ENCODE results near the gene CALY.

Gene CALY

DNA sequence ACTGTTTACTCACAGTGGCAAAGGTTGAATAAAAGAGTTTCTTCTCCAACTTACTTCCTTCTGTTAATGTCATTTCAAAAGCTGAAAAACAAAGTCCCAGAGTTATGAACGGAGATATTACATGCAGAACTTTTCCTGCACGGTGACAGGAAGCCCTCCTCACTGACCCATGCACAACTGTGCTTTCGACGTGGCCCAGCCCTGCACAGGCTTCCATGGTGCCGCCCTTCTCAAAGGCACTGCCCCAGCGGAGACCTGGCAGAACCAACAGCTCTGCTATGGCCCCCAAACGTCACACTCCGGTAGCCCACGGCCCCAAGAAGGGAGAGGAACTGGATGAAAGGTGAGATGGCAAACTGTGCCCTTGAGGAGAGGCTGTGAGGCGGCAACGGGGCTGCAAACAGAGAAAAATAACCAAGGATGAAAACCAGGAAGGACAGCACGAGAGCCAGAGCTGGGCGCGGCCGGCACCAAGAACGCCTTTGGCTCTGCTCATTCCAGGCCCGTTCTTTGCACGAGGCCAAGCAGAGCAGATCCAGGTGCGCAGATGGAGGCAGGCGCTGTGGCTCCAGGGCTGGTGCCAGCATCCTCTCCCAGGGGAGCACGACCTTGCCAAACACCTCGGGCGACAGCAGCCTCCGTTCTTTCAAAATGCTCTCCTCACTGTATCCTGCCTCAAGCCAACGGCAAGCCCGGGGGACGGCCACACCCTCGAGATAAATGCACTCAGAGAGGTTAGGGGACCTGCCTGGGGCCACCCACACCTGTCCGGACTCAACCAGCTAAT lies 28.1 kb upstream of the CALY start:
- Histone ChIP-seq H3K4me3 (ENCODE audit: low read depth, low read length) (no peak overlapping the region), H3K27me3 (ENCODE audit: insufficient read depth, low read depth, severe bottlenecking) (no peaks in the 10 kb centered on the region), H3K27ac (no peak overlapping the region), H3K36me3 (peaks cover 40% of the 10 kb centered on the region), H3K9me3 (ENCODE audit: severe bottlenecking) (no peaks in the 10 kb centered on the region)
- DNase-seq: no peak
- TF ChIP-seq, protein P1, sequence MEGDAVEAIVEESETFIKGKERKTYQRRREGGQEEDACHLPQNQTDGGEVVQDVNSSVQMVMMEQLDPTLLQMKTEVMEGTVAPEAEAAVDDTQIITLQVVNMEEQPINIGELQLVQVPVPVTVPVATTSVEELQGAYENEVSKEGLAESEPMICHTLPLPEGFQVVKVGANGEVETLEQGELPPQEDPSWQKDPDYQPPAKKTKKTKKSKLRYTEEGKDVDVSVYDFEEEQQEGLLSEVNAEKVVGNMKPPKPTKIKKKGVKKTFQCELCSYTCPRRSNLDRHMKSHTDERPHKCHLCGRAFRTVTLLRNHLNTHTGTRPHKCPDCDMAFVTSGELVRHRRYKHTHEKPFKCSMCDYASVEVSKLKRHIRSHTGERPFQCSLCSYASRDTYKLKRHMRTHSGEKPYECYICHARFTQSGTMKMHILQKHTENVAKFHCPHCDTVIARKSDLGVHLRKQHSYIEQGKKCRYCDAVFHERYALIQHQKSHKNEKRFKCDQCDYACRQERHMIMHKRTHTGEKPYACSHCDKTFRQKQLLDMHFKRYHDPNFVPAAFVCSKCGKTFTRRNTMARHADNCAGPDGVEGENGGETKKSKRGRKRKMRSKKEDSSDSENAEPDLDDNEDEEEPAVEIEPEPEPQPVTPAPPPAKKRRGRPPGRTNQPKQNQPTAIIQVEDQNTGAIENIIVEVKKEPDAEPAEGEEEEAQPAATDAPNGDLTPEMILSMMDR (IDR thresholded peaks at IDR 0.05; ENCODE audit: low read depth, low read length): no peak

DNA sequence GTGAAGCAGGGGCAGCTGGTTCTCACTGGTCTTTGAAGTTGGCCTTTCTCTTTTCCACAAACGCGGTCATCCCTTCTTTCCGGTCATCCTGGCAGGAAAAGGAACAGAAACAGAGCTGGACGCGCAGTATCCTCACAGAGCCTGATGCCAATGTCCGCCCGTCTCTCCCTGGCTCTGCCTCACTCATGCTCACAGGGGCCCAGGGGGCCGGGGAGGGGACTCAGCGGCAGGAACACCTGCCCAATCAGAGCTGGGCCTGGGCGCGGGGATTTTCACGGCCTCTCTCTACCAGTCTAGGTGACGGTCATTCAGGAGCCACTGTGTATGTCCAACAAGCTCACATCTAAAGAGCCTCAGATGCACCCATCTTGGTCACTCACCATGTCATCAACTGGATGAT lies 26.1 kb upstream of the CALY start:
- H3K9me3 ChIP-seq (ENCODE audit: severe bottlenecking): no peaks in the 10 kb centered on the region
- no peak overlapping the region for H3K4me3 ChIP-seq (ENCODE audit: low read depth, low read length)
- TF ChIP-seq, protein P1 (IDR thresholded peaks at IDR 0.05; ENCODE audit: low read depth, low read length): no peak
- H3K27me3 ChIP-seq (ENCODE audit: insufficient read depth, low read depth, severe bottlenecking): no peaks in the 10 kb centered on the region
- DNase-seq: no peak
- H3K27ac ChIP-seq: no peak overlapping the region
- H3K36me3 ChIP-seq: peaks cover 22% of the 10 kb centered on the region

DNA sequence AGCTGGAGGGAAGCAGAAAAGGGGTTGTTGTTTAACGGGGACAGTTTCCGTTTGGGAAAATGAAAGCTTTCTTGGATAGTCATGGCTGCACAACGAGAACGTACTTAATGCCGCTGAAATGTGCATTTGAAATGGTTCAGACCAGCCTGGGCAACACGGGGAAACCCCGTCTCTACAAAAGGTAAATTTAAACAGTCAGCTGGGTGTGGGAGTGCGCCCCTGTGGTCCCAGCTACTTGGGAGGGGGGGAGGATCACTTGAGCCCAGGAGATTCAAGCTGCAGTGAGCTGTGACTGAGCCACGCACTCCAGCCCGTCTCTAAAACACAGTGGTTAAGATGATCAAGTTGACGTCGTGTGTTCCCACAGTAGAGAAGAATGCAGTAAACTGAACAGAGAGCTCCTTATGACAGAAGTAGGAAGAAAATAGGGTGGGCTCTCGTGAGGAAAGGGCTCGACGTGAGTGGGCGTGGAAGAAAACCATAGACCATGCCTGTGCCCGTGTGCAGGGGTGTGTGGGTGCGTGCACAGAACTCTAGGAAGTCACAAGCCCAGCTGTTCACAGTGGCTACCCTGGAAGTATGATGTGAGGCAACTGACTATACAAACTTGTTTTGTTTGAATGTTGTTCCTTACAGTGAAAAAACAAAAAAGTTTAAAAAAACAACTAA lies 25.2 kb upstream of the CALY start:
- no peaks in the 10 kb centered on the region for H3K9me3 ChIP-seq (ENCODE audit: severe bottlenecking)
- H3K27ac ChIP-seq: no peak overlapping the region
- no peaks in the 10 kb centered on the region for H3K27me3 ChIP-seq (ENCODE audit: insufficient read depth, low read depth, severe bottlenecking)
- H3K36me3 ChIP-seq: peaks cover 22% of the 10 kb centered on the region
- no peak overlapping the region for H3K4me3 ChIP-seq (ENCODE audit: low read depth, low read length)
- no peak for DNase-seq
- TF ChIP-seq, protein P1 (IDR thresholded peaks at IDR 0.05; ENCODE audit: low read depth, low read length): no peak

DNA sequence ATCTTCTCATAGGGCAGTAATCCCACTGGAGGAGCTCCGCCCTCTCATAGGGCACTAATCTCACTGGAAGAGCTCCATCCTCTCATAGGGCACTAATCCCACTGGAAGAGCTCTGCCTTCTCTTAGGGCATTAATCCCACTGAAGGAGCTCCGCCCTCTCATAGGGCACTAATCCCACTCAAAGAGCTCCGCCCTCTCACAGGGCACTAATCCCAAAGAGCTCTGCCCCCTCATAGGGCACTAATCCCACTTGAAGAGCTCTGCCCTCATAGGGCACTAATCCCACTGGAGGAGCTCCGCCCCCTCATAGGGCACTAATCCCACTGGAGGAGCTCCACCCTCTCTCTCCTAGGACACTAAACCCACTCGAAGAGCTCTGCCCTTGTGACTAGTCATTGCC lies 24.5 kb upstream of the CALY start:
- TF ChIP-seq, protein P1 (IDR thresholded peaks at IDR 0.05; ENCODE audit: low read depth, low read length): no peak
- no peak for DNase-seq
- no peaks in the 10 kb centered on the region for H3K27me3 ChIP-seq (ENCODE audit: insufficient read depth, low read depth, severe bottlenecking)
- no peaks in the 10 kb centered on the region for H3K9me3 ChIP-seq (ENCODE audit: severe bottlenecking)
- H3K4me3 ChIP-seq (ENCODE audit: low read depth, low read length): no peak overlapping the region
- peaks cover 22% of the 10 kb centered on the region for H3K36me3 ChIP-seq
- no peak overlapping the region for H3K27ac ChIP-seq

DNA sequence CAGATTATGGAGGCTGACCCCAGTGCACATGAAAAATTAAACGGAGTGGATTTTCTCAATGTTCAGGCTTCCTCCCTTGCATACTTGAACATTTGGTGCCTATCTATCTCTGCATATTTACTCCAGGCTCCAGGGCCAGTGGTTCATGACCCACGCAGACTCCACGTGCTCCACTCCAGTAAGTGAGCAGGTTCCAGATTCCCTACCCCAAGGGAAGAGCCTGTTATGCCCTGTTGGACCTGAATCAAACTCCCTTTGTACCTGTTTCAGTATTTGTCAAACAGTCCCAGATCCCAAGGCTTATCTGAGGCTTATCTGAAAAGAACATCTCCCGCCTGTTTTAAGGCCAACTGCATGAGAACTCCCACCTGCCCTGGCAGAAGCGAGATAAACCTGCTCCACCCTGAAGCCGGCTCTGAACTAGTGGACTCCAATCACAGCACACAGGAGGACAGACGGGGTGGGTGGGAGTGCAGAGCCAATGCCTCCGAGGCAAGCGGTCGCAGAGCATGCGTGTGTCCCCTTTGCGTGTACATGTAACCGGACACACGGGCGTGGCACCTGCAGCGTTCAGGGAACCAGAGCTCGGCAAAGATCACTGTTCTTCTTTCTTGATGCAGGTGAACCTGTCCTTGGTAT lies 23.4 kb upstream of the CALY start:
- peaks cover 22% of the 10 kb centered on the region for H3K36me3 ChIP-seq
- no peaks in the 10 kb centered on the region for H3K27me3 ChIP-seq (ENCODE audit: insufficient read depth, low read depth, severe bottlenecking)
- H3K9me3 ChIP-seq (ENCODE audit: severe bottlenecking): no peaks in the 10 kb centered on the region
- no peak overlapping the region for H3K4me3 ChIP-seq (ENCODE audit: low read depth, low read length)
- H3K27ac ChIP-seq: no peak overlapping the region
- DNase-seq: no peak
- TF ChIP-seq, protein P1 (IDR thresholded peaks at IDR 0.05; ENCODE audit: low read depth, low read length): no peak

Measured in WERI-Rb-1 (cell line).